PC-3 (cell line): ENCODE data around the gene ENPP7. TPM values are rescaled to one million over a fixed set of nuclear protein-coding genes. Genes with fewer than 3 reads are reported as not detected.
A peak's percentile ranks its signal among the peaks of the same experiment; 100 is the strongest.

Experiments
- ATAC-seq: fragments of 200-7000 bp; cut with Tn5 transposase; 2 replicates; pipeline ENCODE4 v1.9.1; 2020; ENCODE audit warnings: mild to moderate bottlenecking, moderate library complexity
- BruUV-seq: library from RNA; stranded (reverse); fragments of 400-500 nt; replicated peaks from 2 replicates; lab custom pipeline; 2021; lab: Mats Ljungman, UMichigan
- CTCF ChIA-PET: fragments of 300-600 bp; sonication (Branson Sonifier 250); formaldehyde crosslinking; loops from one replicate; lab custom pipeline; 2022; ENCODE audit warnings: antibody characterized with exemption; lab: Charles Lee
- POLR2A ChIA-PET: fragments of 300-600 bp; sonication (Branson Sonifier 250); formaldehyde crosslinking; loops from one replicate; lab custom pipeline; 2022; ENCODE audit warnings: antibody characterized with exemption; ENCODE audit not compliant: unreplicated experiment; lab: Charles Lee
- DNase-seq: peaks from one replicate; pipeline ENCODE4 v3.0.0-alpha.2; 2015
- H2AFZ ChIP-seq: fragments of 300-600 bp; sonication (generic); 2 replicates; pipeline ENCODE4 v1.6.0; 2016; ENCODE audit warnings: antibody characterized with exemption, low read length
- H3F3A ChIP-seq: fragments of 300-600 bp; sonication (generic); one replicate; pipeline ENCODE4 v1.6.0; 2017; ENCODE audit warnings: antibody characterized with exemption, low read length, control low read depth, mild to moderate bottlenecking; ENCODE audit not compliant: unreplicated experiment
- H3K27ac ChIP-seq: fragments of 300-600 bp; sonication (generic); 2 replicates; pipeline ENCODE4 v1.5.1; 2016; ENCODE audit warnings: mild to moderate bottlenecking, low read length
- H3K27me3 ChIP-seq: fragments of 300-600 bp; sonication (generic); 2 replicates; pipeline ENCODE4 v1.6.1; 2016; ENCODE audit warnings: low read length, mixed read lengths
- H3K36me3 ChIP-seq: fragments of 300-600 bp; sonication (generic); 2 replicates; pipeline ENCODE4 v1.6.1; 2016; ENCODE audit warnings: low read depth, mixed run types, low read length, mixed read lengths
- H3K4me1 ChIP-seq: fragments of 300-600 bp; sonication (generic); 2 replicates; pipeline ENCODE4 v1.5.1; 2016; ENCODE audit warnings: low read length; ENCODE audit not compliant: insufficient read depth
- H3K4me2 ChIP-seq: fragments of 300-600 bp; sonication (generic); 2 replicates; pipeline ENCODE4 v1.6.0; 2016; ENCODE audit warnings: low read length
- H3K4me3 ChIP-seq: fragments of 300-600 bp; sonication (generic); 2 replicates; pipeline ENCODE4 v1.5.1; 2016; ENCODE audit warnings: mild to moderate bottlenecking, low read length, mixed read lengths
- H3K79me2 ChIP-seq: fragments of 300-600 bp; sonication (generic); 2 replicates; pipeline ENCODE4 v1.6.1; 2017; ENCODE audit warnings: low read length, mixed read lengths
- H3K9ac ChIP-seq: fragments of 300-600 bp; sonication (generic); 2 replicates; pipeline ENCODE4 v1.6.0; 2016; ENCODE audit warnings: mild to moderate bottlenecking, low read length
- H3K9me2 ChIP-seq: fragments of 300-600 bp; sonication (generic); replicated peaks from 2 replicates; pipeline ENCODE4 v1.6.1; 2016; ENCODE audit warnings: mixed run types, low read length, mixed read lengths
- H3K9me3 ChIP-seq: fragments of 300-600 bp; sonication (generic); 2 replicates; pipeline ENCODE4 v1.6.1; 2016; ENCODE audit warnings: low read length, mixed read lengths
- H4K20me1 ChIP-seq: fragments of 300-600 bp; sonication (generic); 2 replicates; pipeline ENCODE4 v1.6.1; 2016; ENCODE audit warnings: low read length, mixed read lengths
- CTCF ChIP-seq: fragments of 300-600 bp; sonication (generic); conservative IDR thresholded peaks from 2 replicates; pipeline ENCODE4 v1.5.1; 2017; ENCODE audit warnings: antibody characterized with exemption, low read depth, mild to moderate bottlenecking, low read length
- EZH2 ChIP-seq: fragments of 300-600 bp; sonication (generic); IDR thresholded peaks from one replicate; pipeline ENCODE4 v1.6.1; 2017; ENCODE audit warnings: antibody characterized with exemption, mild to moderate bottlenecking, low read length; ENCODE audit not compliant: unreplicated experiment
- EZH2phosphoT487 ChIP-seq: fragments of 300-600 bp; sonication (generic); IDR thresholded peaks from 2 replicates; pipeline ENCODE4 v1.6.1; 2018; ENCODE audit warnings: mild to moderate bottlenecking, antibody characterized with exemption, low read length, borderline replicate concordance
- intact Hi-C: fragments of 100-400 bp; cut with micrococcal nuclease; formaldehyde crosslinking; loops from 2 replicates; pipeline ENCODE4 v1.9.0; 2023
- total RNA-seq: library from RNA; depleted of rRNA; stranded (reverse); fragments of >200 nt; gene quantifications from 2 replicates; pipeline ENCODE4 v1.2.3, GENCODE V29; 2014

ENPP7 gene
- total RNA-seq, 1 experiment from 2014 or later = not detected

GRCh38 chr17:79789943-79790804 lies 59.4 kb downstream of the ENPP7 start:
- no TSS peak for BruUV-seq
- Histone ChIP-seq H3K4me1 (peaks cover 8% of the 10 kb centered on the region), H3K27me3 (peaks cover 9% of the 10 kb centered on the region; the same call in 1 of the 2 replicates), H3K9me3 (no peaks in the 10 kb centered on the region), H3F3A (peaks cover 3% of the 10 kb centered on the region), H2AFZ (peak overlapping the region; percentile 92), H3K36me3 (peaks cover 8% of the 10 kb centered on the region; the same call in 1 of the 2 replicates), H4K20me1 (peaks cover 3% of the 10 kb centered on the region; the same call in 1 of the 2 replicates), H3K79me2 (peaks cover 8% of the 10 kb centered on the region; the same call in 1 of the 2 replicates), H3K4me3 (peak overlapping the region; percentile 67), H3K4me2 (peak overlapping the region; percentile 87), H3K9ac (peak overlapping the region; percentile 35; the same call in 1 of the 2 replicates), H3K27ac (no peak overlapping the region), H3K9me2 (no peaks in the 10 kb centered on the region)
- intact Hi-C loops = loop anchor here (5.0 kb wide), 1 partner anchor 127 kb away; no protein-coding TSS in a partner anchor
- DNase-seq = peak; percentile 65
- ChIA-PET POLR2A (no interaction called here), CTCF (no interaction called here)
- TF ChIP-seq CTCF (peak; percentile 92), EZH2phosphoT487 (no peak), EZH2 (no peak)
- peak; percentile 70 for ATAC-seq

GRCh38 chr17:79790805-79791734 lies 60.3 kb downstream of the ENPP7 start:
- Histone ChIP-seq H3K4me1 (peaks cover 13% of the 10 kb centered on the region), H4K20me1 (peaks cover 3% of the 10 kb centered on the region; the same call in 1 of the 2 replicates), H3K9me3 (no peaks in the 10 kb centered on the region), H3F3A (peaks cover 3% of the 10 kb centered on the region), H3K79me2 (peaks cover 15% of the 10 kb centered on the region), H3K36me3 (0 out of 2 replicates have a peak, but pooled peaks cover 6% of the 10 kb centered on the region), H3K9me2 (no peaks in the 10 kb centered on the region), H3K4me2 (peak overlapping the region; percentile 87), H3K27ac (no peak overlapping the region), H3K4me3 (no peak overlapping the region), H3K27me3 (peaks cover 9% of the 10 kb centered on the region; the same call in 1 of the 2 replicates), H3K9ac (no peak overlapping the region), H2AFZ (no peak overlapping the region)
- intact Hi-C loops = loop anchor here (5.0 kb wide), 1 partner anchor 126 kb away; no protein-coding TSS in a partner anchor
- ChIA-PET POLR2A (no interaction called here), CTCF (no interaction called here)
- BruUV-seq = no TSS peak
- no peak for DNase-seq
- TF ChIP-seq EZH2phosphoT487 (no peak), CTCF (no peak), EZH2 (no peak)
- no peak for ATAC-seq
